Choroid plexus epithelial cell (primary cell): ENCODE measurements around the gene OCLN.

Experiments
- DNase-seq: peaks from one replicate; pipeline ENCODE4 v3.0.0-alpha.2; 2010; ENCODE audit warnings: low read depth
- H3K4me3 ChIP-seq: 2 replicates; pipeline ENCODE4 v1.5.1; 2011; ENCODE audit warnings: low read depth, mild to moderate bottlenecking, control low read depth, low read length, moderate library complexity
- TF ChIP-seq, protein P1 (sequence below): conservative IDR thresholded peaks from 2 replicates; pipeline ENCODE4 v1.5.1; 2011; ENCODE audit warnings: low read depth, mild to moderate bottlenecking, control low read depth, inconsistent platforms, low read length, moderate library complexity

The OCLN gene

DNA sequence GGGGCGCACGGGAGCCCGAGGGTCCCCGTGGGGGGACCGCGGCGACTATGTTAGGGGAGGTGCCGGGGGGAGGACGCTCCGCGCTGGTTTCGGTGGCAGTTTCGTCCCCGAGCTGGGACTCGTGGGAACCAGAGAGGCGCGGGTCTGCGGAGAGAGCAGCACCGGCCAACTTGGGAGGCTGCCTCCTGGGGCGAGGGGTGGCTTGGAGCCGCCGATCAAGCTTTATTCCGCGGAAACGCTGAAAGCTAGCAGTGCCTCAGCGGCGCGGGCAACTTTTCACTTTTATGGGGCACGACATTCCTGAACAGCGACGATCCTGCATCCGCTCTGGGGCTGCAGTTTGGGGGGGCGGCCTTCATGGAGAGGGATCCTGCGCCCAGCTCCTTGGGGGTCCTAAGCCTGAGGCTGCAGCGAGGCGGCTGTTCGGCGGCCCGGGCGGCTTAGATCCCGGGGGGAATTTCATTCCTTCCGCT is 369 bp downstream of the OCLN start:
- peak overlapping the region; percentile 57 for H3K4me3 ChIP-seq
- TF ChIP-seq, protein P1, sequence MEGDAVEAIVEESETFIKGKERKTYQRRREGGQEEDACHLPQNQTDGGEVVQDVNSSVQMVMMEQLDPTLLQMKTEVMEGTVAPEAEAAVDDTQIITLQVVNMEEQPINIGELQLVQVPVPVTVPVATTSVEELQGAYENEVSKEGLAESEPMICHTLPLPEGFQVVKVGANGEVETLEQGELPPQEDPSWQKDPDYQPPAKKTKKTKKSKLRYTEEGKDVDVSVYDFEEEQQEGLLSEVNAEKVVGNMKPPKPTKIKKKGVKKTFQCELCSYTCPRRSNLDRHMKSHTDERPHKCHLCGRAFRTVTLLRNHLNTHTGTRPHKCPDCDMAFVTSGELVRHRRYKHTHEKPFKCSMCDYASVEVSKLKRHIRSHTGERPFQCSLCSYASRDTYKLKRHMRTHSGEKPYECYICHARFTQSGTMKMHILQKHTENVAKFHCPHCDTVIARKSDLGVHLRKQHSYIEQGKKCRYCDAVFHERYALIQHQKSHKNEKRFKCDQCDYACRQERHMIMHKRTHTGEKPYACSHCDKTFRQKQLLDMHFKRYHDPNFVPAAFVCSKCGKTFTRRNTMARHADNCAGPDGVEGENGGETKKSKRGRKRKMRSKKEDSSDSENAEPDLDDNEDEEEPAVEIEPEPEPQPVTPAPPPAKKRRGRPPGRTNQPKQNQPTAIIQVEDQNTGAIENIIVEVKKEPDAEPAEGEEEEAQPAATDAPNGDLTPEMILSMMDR, result no peak
- no peak for DNase-seq

DNA sequence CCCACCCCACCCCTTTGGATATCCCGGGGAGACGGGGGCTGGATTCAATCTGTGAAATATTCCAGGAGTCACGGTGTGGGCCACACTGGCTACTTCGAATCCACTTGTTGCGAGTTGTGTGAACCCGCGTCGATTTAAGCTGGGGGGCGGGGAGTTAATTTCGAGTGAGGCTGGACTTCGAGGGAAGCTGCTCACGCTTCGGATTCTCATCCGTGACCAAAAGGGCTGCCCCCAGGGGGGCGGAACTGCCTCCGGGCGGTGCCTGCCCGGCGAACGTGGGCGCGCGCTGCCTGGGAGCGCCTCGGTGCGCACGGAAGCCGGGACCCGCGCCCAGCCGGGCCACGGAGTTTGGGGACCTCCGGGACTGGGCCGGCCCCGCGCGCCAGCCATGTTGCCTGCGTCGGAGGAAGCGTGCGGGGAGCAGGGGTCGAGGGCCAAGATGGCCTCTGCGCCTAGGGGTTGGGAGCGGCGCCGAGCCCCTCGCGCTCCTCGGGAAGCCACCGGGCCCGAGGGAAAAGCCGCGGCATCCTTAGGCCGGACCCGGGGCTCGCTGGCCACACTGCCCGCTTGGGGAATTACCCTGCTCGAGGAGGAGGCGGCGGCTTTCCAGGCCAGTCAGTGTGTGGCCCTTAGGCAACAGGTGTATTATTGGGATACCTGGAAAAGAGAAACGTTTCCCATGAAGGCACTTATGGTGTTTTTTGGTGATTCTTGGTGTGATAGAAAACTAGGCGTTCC is 975 bp downstream of the OCLN start:
- no peak for DNase-seq
- TF ChIP-seq, protein P1, result no peak
- peak overlapping the region; percentile 57 for H3K4me3 ChIP-seq

DNA sequence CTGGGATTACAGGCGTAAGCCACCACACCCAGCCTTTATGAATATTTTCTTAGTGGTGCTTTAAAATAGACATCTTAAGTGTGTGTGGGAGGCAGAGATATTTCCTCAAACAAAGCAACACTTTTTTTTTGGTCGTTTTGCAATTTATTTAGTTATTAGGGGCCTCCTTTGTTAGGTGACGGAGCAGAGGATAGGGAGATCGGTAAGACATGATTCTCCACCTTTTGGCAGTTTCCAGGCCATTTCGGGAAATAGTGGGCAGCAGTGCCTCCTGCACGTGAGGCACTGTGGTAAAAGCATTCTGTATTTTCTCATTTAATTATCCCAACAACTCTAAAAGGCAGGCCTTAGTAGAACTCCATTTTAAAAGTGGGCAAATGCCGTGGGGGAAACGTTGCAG is 1.9 kb downstream of the OCLN start:
- H3K4me3 ChIP-seq, result no peak overlapping the region
- no peak for DNase-seq
- TF ChIP-seq, protein P1, result no peak

DNA sequence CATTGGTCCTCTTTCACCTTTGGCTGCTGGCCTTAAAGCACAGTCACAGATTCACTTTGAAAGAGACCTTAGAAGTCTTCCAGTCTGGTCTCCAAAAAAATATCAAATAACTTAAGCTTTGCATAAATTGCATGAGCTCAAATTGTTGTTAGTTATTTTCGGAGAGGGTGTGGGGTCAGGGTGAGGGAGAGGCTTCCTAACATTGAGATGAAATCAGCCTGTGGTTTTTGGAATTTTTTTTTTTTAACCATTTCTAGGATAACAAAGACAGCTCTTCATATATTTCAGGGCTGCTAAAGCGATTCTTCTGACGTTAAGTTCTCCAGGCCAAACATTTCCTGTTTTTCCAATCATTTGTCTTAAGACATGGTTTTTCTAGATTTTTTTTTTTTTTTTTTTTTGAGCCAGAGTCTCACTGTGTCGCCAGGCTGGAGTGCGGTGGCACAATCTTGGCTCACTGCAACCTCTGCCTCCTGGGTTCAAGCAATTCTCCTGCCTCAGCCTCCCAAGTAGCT is 4.5 kb downstream of the OCLN start:
- no peak for DNase-seq
- H3K4me3 ChIP-seq, result no peak overlapping the region
- TF ChIP-seq, protein P1, result no peak

DNA sequence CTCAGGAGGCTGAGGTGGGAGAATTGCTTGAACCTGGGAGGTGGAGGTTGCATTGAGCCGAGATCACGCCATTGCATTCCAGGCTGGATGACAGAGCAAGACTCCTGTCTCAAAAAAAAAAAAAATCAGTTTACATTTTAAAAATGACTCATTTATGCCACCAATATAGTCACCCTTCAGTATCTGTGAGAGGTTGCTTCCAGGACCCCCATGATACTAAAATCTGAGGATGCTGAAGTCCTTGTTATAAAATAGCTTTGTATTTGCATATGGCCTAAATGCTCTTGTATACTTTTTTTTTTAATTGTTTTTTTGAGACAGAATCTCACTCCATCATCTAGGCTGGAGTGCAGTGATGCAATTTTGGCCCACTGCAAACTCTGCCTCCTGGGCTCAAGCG is 5.8 kb downstream of the OCLN start:
- no peak for DNase-seq
- TF ChIP-seq, protein P1, result no peak
- H3K4me3 ChIP-seq, result no peak overlapping the region

DNA sequence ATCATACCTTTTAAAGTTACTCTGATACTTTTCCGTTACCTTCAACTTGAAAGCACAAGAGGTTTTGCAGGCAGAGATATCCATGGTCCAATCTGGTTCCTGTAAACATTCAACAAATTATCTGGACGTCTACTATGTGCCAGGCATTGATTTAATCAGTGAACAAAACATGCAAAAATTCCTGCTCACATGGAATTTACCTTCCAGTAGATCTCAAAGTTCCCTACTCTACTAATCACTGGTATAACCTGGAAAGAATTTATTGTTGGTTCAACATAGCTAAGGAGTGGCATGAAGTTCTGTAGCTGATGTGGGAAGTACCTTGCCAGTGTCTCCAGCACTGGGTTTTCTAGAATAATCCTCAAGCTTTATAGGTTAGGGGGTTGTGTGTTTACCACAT is 9.8 kb downstream of the OCLN start:
- H3K4me3 ChIP-seq, result no peak overlapping the region
- DNase-seq, result no peak
- TF ChIP-seq, protein P1, result no peak
